ENCODE measurements around the gene ANKRD37.
A peak's percentile ranks its signal among the peaks of the same experiment; 100 is the strongest.

The ANKRD37 gene

GRCh38 chr4:185425647-185426352 is 29.2 kb downstream of the ANKRD37 start, which contains the start of gene UFSP2:
Gene UFSP2, minus strand, starts transcription at chr4:185425964. Its CDS starts 96 bp downstream, at chr4:185425868.
- peak; percentile 93 for DNase-seq

GRCh38 chr4:185426960-185427688 is 30.5 kb downstream of the ANKRD37 start:
- DNase-seq = no peak

GRCh38 chr4:185429660-185430059 is 33.0 kb downstream of the ANKRD37 start:
- DNase-seq = no peak

- DNase-seq = no peak
Measured at GRCh38 chr4:185435466-185435865, 38.8 kb downstream of the ANKRD37 start.

- DNase-seq = no peak
Measured at GRCh38 chr4:185437809-185438208, 41.2 kb downstream of the ANKRD37 start.

- DNase-seq = no peak
Measured at GRCh38 chr4:185441479-185441878, 44.8 kb downstream of the ANKRD37 start.

- DNase-seq = no peak
Measured at GRCh38 chr4:185445209-185445608, 48.6 kb downstream of the ANKRD37 start.
